ENCODE results near the gene P3H3. TPM values are rescaled to one million over a fixed set of nuclear protein-coding genes. Genes with fewer than 3 reads are reported as not detected.

Gene P3H3
- total RNA-seq, 4 donors from 2014 or later: 0.66 to 4.7 (median 1.5) TPM

DNA sequence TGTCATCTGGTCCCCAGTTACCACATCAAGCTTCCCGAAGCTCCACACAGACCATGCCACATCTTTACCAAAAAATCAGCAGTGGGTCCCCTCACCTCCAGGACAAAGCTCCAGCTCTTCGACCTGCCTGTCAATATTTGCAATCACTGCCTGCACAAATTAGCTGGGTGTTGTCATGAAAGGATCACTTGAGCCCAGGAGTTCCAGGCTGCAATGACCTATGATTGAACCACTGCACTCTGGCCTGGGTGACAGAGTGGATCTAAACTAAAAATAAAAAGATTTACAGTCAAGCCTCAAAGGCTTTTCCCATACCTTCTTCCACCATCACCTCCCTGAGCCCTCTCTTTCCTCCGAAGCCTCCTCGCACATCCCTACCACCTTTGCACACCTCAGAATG, 31.6 kb upstream of the P3H3 start:
- no peak overlapping the region for H3K4me3 ChIP-seq
- H3K27me3 ChIP-seq: peaks cover 0 to 3% (median 0%) of the 10 kb centered on the region in 3 donors
- H3K4me1 ChIP-seq: no peaks in the 10 kb centered on the region
- in situ Hi-C loops (cut with MboI; ENCODE audit: low sequenced_read_pairs in 4 of 4): no loop called here
- ATAC-seq: no peak
- intact Hi-C loops (cut with DNase I; ENCODE audit: low total_unique reads): no loop called here
- H3K36me3 ChIP-seq: no peaks in the 10 kb centered on the region
- DNase-seq: no peak
- TF ChIP-seq, protein P1, sequence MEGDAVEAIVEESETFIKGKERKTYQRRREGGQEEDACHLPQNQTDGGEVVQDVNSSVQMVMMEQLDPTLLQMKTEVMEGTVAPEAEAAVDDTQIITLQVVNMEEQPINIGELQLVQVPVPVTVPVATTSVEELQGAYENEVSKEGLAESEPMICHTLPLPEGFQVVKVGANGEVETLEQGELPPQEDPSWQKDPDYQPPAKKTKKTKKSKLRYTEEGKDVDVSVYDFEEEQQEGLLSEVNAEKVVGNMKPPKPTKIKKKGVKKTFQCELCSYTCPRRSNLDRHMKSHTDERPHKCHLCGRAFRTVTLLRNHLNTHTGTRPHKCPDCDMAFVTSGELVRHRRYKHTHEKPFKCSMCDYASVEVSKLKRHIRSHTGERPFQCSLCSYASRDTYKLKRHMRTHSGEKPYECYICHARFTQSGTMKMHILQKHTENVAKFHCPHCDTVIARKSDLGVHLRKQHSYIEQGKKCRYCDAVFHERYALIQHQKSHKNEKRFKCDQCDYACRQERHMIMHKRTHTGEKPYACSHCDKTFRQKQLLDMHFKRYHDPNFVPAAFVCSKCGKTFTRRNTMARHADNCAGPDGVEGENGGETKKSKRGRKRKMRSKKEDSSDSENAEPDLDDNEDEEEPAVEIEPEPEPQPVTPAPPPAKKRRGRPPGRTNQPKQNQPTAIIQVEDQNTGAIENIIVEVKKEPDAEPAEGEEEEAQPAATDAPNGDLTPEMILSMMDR (IDR thresholded peaks at IDR 0.05 in 4 of 5, conservative IDR thresholded peaks at IDR 0.05 in 1 of 5): no peak
- no peak for TF ChIP-seq POLR2A (IDR thresholded peaks at IDR 0.05)
- no peak overlapping the region for H3K27ac ChIP-seq
- no peaks in the 10 kb centered on the region for H3K9me3 ChIP-seq

DNA sequence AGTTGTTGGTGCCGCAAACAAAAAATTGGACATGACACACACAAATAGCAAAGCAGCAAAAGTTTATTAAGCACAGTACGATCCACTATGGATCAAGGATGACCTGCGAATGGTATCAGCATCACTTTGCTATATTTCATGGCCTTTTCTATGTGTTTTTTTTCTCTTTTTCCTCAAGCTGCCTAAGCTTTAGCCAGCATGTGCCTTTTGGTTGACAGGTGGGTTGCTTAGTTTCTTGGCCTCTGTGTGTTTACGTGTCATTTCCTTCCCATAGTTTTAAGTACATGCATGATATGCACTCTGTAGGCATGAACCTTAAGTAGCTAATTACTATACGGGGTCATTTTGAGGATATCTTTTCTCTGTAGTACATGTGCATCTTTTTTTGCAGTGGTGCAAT, 29.1 kb upstream of the P3H3 start:
- Histone ChIP-seq H3K27me3 (peaks cover 0 to 3% (median 0%) of the 10 kb centered on the region in 3 donors), H3K4me3 (no peak overlapping the region), H3K9me3 (no peaks in the 10 kb centered on the region), H3K36me3 (no peaks in the 10 kb centered on the region), H3K27ac (no peak overlapping the region), H3K4me1 (no peaks in the 10 kb centered on the region)
- no peak for DNase-seq
- in situ Hi-C loops (cut with MboI; ENCODE audit: low sequenced_read_pairs in 4 of 4) (no loop called here), intact Hi-C loops (cut with DNase I; ENCODE audit: low total_unique reads) (no loop called here)
- ATAC-seq: no peak
- TF ChIP-seq, protein P1 (IDR thresholded peaks at IDR 0.05 in 4 of 5, conservative IDR thresholded peaks at IDR 0.05 in 1 of 5): no peak
- no peak for TF ChIP-seq POLR2A (IDR thresholded peaks at IDR 0.05)

DNA sequence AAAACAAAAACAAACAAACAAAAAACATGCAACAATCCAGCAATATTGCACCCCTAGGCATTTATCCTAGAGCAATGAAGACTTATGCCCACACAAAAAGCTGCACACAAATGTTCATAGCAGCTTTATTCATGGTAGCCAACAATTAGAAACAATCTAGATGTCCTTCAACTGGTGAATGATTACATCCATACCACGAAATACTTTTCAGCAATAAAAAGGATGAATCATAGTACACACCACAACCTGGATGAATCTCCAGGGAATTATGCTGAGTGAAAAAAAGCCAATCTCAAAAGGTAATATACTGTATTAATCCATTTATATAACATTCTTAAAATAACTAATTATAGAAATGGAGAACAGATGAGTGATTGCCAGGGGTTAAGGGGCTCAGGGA, 21.0 kb upstream of the P3H3 start:
- intact Hi-C loops (cut with DNase I; ENCODE audit: low total_unique reads) (no loop called here), in situ Hi-C loops (cut with MboI; ENCODE audit: low sequenced_read_pairs in 4 of 4) (no loop called here)
- H3K27me3 ChIP-seq: no peaks in the 10 kb centered on the region
- H3K27ac ChIP-seq: no peak overlapping the region
- H3K4me1 ChIP-seq: no peaks in the 10 kb centered on the region
- no peak for TF ChIP-seq POLR2A (IDR thresholded peaks at IDR 0.05)
- TF ChIP-seq, protein P1 (IDR thresholded peaks at IDR 0.05 in 4 of 5, conservative IDR thresholded peaks at IDR 0.05 in 1 of 5): no peak
- H3K36me3 ChIP-seq: no peaks in the 10 kb centered on the region
- no peak overlapping the region for H3K4me3 ChIP-seq
- DNase-seq (no peak), ATAC-seq (no peak)
- no peaks in the 10 kb centered on the region for H3K9me3 ChIP-seq

DNA sequence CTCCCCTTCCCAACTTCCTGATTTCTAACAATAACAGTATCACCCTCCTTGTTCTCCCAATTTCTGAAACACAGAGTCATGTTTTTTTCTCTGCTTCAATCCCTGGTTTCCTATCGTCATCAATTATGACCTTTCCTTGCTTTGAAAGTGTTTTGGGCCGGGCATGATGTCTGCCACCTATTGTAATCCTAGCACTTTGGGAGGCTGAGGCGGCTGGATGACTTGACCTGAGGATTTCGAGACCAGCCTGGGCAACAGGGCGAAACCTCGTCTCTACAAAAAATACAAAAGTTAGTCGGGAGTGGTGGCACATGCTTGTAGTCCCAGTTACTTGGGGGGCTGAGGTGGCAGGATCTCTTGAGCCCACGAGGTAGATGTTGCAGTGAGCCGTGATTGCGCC, 19.2 kb upstream of the P3H3 start:
- Histone ChIP-seq H3K4me1 (no peaks in the 10 kb centered on the region), H3K36me3 (no peaks in the 10 kb centered on the region), H3K4me3 (no peak overlapping the region), H3K27me3 (no peaks in the 10 kb centered on the region), H3K9me3 (no peaks in the 10 kb centered on the region), H3K27ac (no peak overlapping the region)
- ATAC-seq (no peak), DNase-seq (no peak)
- TF ChIP-seq, protein P1 (IDR thresholded peaks at IDR 0.05 in 4 of 5, conservative IDR thresholded peaks at IDR 0.05 in 1 of 5): no peak
- no peak for TF ChIP-seq POLR2A (IDR thresholded peaks at IDR 0.05)
- intact Hi-C loops (cut with DNase I; ENCODE audit: low total_unique reads) (no loop called here), in situ Hi-C loops (cut with MboI; ENCODE audit: low sequenced_read_pairs in 4 of 4) (no loop called here)

DNA sequence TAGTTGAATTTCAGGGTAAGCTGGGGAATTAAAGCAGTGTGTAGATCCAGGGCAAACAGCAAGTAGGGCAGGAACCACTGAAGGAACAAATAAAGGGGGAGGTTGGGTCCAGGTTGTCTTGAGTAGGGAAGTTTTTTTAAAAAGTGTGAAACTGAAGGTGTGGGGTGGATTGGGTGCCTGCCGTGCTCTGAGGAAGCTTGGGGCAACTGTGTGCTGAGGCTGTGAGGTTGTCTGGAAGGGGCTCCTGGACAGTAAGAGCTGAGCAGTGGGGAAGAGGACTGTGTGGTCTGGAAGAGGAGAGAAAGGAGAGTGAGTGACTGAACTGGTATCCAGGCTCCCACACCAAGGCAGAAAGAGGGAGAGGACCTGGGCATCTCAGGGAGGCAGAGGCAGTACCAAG, 17.4 kb upstream of the P3H3 start:
- in situ Hi-C loops (cut with MboI; ENCODE audit: low sequenced_read_pairs in 4 of 4): no loop called here

More for the DNA sequence above, 17.4 kb upstream of the P3H3 start:
- TF ChIP-seq, protein P1 (IDR thresholded peaks at IDR 0.05 in 4 of 5, conservative IDR thresholded peaks at IDR 0.05 in 1 of 5): no peak
- TF ChIP-seq POLR2A (IDR thresholded peaks at IDR 0.05): no peak
- Histone ChIP-seq H3K27me3 (no peaks in the 10 kb centered on the region), H3K9me3 (no peaks in the 10 kb centered on the region), H3K4me1 (no peaks in the 10 kb centered on the region), H3K36me3 (no peaks in the 10 kb centered on the region), H3K4me3 (no peak overlapping the region), H3K27ac (no peak overlapping the region)
- intact Hi-C loops (cut with DNase I; ENCODE audit: low total_unique reads): no loop called here
- no peak for ATAC-seq
- no peak for DNase-seq
